Measurements from ENCODE around the gene ZNF579.
"Not testable (repeated sequence)": the region's sequence is repeated elsewhere in the genome, so short reads cannot be mapped to it uniquely, and the experiment has no call there.

Gene ZNF579

DNA sequence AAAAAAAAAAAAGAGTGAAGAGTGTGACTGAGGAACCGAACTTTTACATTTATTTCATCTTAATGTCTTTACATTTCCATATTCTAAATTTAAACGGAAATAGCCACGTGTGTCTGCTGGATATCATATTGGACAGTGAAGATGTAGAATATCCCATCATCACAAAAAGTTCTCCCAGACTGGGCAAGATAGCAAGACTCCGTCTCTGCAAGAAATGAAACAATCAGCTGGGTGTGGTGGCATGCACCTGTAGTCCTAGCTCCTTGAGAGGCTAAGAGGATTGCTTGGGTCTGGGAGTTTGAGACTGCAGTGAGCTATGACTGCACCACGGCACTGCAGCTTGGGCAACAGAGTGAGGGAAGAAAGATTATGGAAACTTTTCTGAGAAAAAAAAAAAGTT is 3.9 kb downstream of the ZNF579 start:
- no peak for TF ChIP-seq ZC3H10 (CRISPR knock-in tag; IDR thresholded peaks at IDR 0.05)
- no peak for TF ChIP-seq SNAI2 (CRISPR knock-in tag; IDR thresholded peaks at IDR 0.05)
- no peak for TF ChIP-seq OSR1 (CRISPR knock-in tag; IDR thresholded peaks at IDR 0.05)
- ATAC-seq: no peak

GRCh38 chr19:55573929-55574328 is 6.7 kb downstream of the ZNF579 start:
- not testable (repeated sequence) for ATAC-seq

DNA sequence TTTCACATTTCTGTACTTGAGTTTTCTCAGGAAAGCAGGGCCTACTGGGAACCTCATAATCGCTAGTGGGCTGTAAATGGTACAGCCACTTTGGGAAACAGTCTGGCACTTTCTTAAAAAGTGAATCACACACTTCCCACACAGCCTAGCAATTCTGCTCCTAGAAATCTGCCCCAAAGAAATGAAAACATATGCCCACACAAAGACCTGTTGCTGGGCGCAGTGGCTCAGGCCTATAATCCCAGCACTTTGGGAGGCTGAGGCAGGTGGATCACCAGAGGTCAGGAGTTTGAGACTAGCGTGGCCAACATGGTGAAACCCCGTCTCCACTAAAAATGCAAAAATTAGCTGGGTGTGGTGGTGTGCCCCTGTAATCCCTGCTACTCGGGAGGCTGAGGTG is 11.2 kb downstream of the ZNF579 start:
- not testable (repeated sequence) for ATAC-seq

DNA sequence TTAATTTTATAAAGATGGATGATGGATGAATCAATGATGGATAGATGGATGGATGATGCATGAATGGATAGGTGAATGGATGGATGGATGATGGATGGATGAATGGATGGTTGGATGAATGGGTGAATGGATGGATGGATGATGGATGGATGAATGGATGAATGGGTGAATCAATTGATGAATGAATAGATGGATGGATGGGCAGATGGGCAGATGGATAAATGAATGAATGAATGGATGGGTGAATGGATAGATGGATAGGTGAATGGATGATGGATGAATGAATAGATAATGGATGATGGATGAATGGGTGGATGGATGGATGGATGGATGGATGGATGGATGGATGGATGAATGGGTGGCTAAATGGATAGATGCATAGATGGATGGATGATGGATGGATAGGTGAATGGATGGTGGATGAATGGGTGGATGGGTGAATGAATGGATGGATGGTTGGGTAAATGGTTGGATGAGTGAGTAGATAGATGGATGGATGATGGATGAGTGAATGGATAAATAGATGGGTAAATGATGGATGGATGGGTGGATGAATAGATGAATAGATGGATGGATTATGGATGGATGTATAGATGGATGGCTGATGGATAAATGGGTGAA is 12.8 kb downstream of the ZNF579 start:
- TF ChIP-seq TOX (CRISPR knock-in tag; IDR thresholded peaks at IDR 0.05; ENCODE audit: borderline replicate concordance) (no peak), ISL1 (CRISPR knock-in tag; IDR thresholded peaks at IDR 0.05) (no peak), CSDC2 (CRISPR knock-in tag; IDR thresholded peaks at IDR 0.05) (no peak), ZFP30 (CRISPR knock-in tag; IDR thresholded peaks at IDR 0.05) (no peak), RARB (CRISPR knock-in tag; IDR thresholded peaks at IDR 0.05) (no peak), ZNF8 (CRISPR knock-in tag; IDR thresholded peaks at IDR 0.05) (no peak)
- TF ChIP-seq, protein P1, sequence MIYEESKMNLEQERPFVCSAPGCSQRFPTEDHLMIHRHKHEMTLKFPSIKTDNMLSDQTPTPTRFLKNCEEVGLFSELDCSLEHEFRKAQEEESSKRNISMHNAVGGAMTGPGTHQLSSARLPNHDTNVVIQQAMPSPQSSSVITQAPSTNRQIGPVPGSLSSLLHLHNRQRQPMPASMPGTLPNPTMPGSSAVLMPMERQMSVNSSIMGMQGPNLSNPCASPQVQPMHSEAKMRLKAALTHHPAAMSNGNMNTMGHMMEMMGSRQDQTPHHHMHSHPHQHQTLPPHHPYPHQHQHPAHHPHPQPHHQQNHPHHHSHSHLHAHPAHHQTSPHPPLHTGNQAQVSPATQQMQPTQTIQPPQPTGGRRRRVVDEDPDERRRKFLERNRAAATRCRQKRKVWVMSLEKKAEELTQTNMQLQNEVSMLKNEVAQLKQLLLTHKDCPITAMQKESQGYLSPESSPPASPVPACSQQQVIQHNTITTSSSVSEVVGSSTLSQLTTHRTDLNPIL (CRISPR knock-in tag; IDR thresholded peaks at IDR 0.05; ENCODE audit: low read depth): no peak
- TF ChIP-seq, protein P2, sequence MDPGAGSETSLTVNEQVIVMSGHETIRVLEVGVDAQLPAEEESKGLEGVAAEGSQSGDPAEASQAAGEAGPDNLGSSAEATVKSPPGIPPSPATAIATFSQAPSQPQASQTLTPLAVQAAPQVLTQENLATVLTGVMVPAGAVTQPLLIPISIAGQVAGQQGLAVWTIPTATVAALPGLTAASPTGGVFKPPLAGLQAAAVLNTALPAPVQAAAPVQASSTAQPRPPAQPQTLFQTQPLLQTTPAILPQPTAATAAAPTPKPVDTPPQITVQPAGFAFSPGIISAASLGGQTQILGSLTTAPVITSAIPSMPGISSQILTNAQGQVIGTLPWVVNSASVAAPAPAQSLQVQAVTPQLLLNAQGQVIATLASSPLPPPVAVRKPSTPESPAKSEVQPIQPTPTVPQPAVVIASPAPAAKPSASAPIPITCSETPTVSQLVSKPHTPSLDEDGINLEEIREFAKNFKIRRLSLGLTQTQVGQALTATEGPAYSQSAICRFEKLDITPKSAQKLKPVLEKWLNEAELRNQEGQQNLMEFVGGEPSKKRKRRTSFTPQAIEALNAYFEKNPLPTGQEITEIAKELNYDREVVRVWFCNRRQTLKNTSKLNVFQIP (CRISPR knock-in tag; IDR thresholded peaks at IDR 0.05; ENCODE audit: borderline replicate concordance, low read depth): no peak
- no peak for ATAC-seq

- ATAC-seq: no peak
- no peak for TF ChIP-seq TOX (CRISPR knock-in tag; IDR thresholded peaks at IDR 0.05; ENCODE audit: borderline replicate concordance)
- TF ChIP-seq, protein P1 (CRISPR knock-in tag; IDR thresholded peaks at IDR 0.05; ENCODE audit: low read depth): no peak
- no peak for TF ChIP-seq ARNTL (CRISPR knock-in tag; IDR thresholded peaks at IDR 0.05; ENCODE audit: borderline replicate concordance, low read depth)
- TF ChIP-seq OSR1 (CRISPR knock-in tag; IDR thresholded peaks at IDR 0.05): no peak
- TF ChIP-seq ZNF8 (CRISPR knock-in tag; IDR thresholded peaks at IDR 0.05): no peak
- TF ChIP-seq SNAI2 (CRISPR knock-in tag; IDR thresholded peaks at IDR 0.05): no peak
- no peak for TF ChIP-seq ESRRG (CRISPR knock-in tag; IDR thresholded peaks at IDR 0.05)
- TF ChIP-seq ZNF70 (CRISPR knock-in tag; IDR thresholded peaks at IDR 0.05): no peak
- TF ChIP-seq RARB (CRISPR knock-in tag; IDR thresholded peaks at IDR 0.05): no peak
- no peak for TF ChIP-seq ZFP30 (CRISPR knock-in tag; IDR thresholded peaks at IDR 0.05)
- no peak for TF ChIP-seq ZC3H10 (CRISPR knock-in tag; IDR thresholded peaks at IDR 0.05)
- TF ChIP-seq CSDC2 (CRISPR knock-in tag; IDR thresholded peaks at IDR 0.05): no peak
- no peak for TF ChIP-seq PPARA (CRISPR knock-in tag; IDR thresholded peaks at IDR 0.05; ENCODE audit: borderline replicate concordance)
- TF ChIP-seq, protein P3, sequence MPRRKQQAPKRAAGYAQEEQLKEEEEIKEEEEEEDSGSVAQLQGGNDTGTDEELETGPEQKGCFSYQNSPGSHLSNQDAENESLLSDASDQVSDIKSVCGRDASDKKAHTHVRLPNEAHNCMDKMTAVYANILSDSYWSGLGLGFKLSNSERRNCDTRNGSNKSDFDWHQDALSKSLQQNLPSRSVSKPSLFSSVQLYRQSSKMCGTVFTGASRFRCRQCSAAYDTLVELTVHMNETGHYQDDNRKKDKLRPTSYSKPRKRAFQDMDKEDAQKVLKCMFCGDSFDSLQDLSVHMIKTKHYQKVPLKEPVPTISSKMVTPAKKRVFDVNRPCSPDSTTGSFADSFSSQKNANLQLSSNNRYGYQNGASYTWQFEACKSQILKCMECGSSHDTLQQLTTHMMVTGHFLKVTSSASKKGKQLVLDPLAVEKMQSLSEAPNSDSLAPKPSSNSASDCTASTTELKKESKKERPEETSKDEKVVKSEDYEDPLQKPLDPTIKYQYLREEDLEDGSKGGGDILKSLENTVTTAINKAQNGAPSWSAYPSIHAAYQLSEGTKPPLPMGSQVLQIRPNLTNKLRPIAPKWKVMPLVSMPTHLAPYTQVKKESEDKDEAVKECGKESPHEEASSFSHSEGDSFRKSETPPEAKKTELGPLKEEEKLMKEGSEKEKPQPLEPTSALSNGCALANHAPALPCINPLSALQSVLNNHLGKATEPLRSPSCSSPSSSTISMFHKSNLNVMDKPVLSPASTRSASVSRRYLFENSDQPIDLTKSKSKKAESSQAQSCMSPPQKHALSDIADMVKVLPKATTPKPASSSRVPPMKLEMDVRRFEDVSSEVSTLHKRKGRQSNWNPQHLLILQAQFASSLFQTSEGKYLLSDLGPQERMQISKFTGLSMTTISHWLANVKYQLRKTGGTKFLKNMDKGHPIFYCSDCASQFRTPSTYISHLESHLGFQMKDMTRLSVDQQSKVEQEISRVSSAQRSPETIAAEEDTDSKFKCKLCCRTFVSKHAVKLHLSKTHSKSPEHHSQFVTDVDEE (CRISPR knock-in tag; IDR thresholded peaks at IDR 0.05): no peak
- TF ChIP-seq, protein P2 (CRISPR knock-in tag; IDR thresholded peaks at IDR 0.05; ENCODE audit: borderline replicate concordance, low read depth): no peak
- no peak for TF ChIP-seq PATZ1 (CRISPR knock-in tag; IDR thresholded peaks at IDR 0.05; ENCODE audit: borderline replicate concordance)
- no peak for TF ChIP-seq BACH2 (CRISPR knock-in tag; IDR thresholded peaks at IDR 0.05; ENCODE audit: borderline replicate concordance)
- TF ChIP-seq TCF4 (CRISPR knock-in tag; IDR thresholded peaks at IDR 0.05; ENCODE audit: borderline replicate concordance): no peak
- TF ChIP-seq ZFP3 (CRISPR knock-in tag; IDR thresholded peaks at IDR 0.05): no peak
These were observed 13.8 kb downstream of the ZNF579 start for GRCh38 chr19:55566823-55567222.

All from SK-N-SH treated with all-trans-retinoic acid at 6 μM for 48 hours (cell line).